MM.1S (cell line): Measurements from ENCODE around the gene ACOXL.

Experiments
- DNase-seq: peaks from one replicate; pipeline ENCODE4 v3.0.0-alpha.2; 2015
- H2AFZ ChIP-seq: fragments of 300-600 bp; sonication (generic); 2 replicates; pipeline ENCODE4 v1.6.0; 2016; ENCODE audit warnings: antibody characterized with exemption, low read length
- H3F3A ChIP-seq: fragments of 300-600 bp; sonication (generic); 2 replicates; pipeline ENCODE4 v1.6.1; 2016; ENCODE audit warnings: mild to moderate bottlenecking, antibody characterized with exemption, low read length, moderate library complexity, mixed read lengths; ENCODE audit not compliant: insufficient read depth
- H3K27ac ChIP-seq: fragments of 300-600 bp; sonication (generic); 2 replicates; pipeline ENCODE4 v1.5.1; 2016; ENCODE audit warnings: mild to moderate bottlenecking, low read length
- H3K27me3 ChIP-seq: fragments of 300-600 bp; sonication (generic); replicated peaks from 2 replicates; pipeline ENCODE4 v1.6.0; 2016; ENCODE audit warnings: low read length; ENCODE audit not compliant: insufficient read depth
- H3K36me3 ChIP-seq: fragments of 300-600 bp; sonication (generic); replicated peaks from 2 replicates; pipeline ENCODE4 v1.6.1; 2016; ENCODE audit warnings: mild to moderate bottlenecking, low read length, mixed read lengths; ENCODE audit not compliant: insufficient read depth
- H3K4me1 ChIP-seq: fragments of 300-600 bp; sonication (generic); 2 replicates; pipeline ENCODE4 v1.6.1; 2016; ENCODE audit warnings: low read length, mixed read lengths
- H3K4me2 ChIP-seq: fragments of 300-600 bp; sonication (generic); 2 replicates; pipeline ENCODE4 v1.6.0; 2016; ENCODE audit warnings: low read depth, low read length
- H3K4me3 ChIP-seq: fragments of 300-600 bp; sonication (generic); 2 replicates; pipeline ENCODE4 v1.5.1; 2016; ENCODE audit warnings: low read length, mixed read lengths
- H3K79me2 ChIP-seq: fragments of 300-600 bp; sonication (generic); 2 replicates; pipeline ENCODE4 v1.6.1; 2016; ENCODE audit warnings: mixed run types, low read length, mixed read lengths
- H3K9ac ChIP-seq: fragments of 300-600 bp; sonication (generic); 2 replicates; pipeline ENCODE4 v1.6.1; 2016; ENCODE audit warnings: low read length, mixed read lengths
- H3K9me2 ChIP-seq: fragments of 300-600 bp; sonication (generic); replicated peaks from 2 replicates; pipeline ENCODE4 v1.6.1; 2016; ENCODE audit warnings: mild to moderate bottlenecking, low read length, mixed read lengths; ENCODE audit not compliant: insufficient read depth
- H3K9me3 ChIP-seq: fragments of 300-600 bp; sonication (generic); replicated peaks from 2 replicates; pipeline ENCODE4 v1.6.1; 2016; ENCODE audit warnings: mild to moderate bottlenecking, low read length, mixed read lengths; ENCODE audit not compliant: insufficient read depth
- H4K20me1 ChIP-seq: fragments of 300-600 bp; sonication (generic); 2 replicates; pipeline ENCODE4 v1.6.1; 2016; ENCODE audit warnings: mild to moderate bottlenecking, low read length, moderate library complexity, mixed read lengths; ENCODE audit not compliant: insufficient read depth
- EZH2 ChIP-seq: fragments of 300-600 bp; sonication (generic); optimal IDR thresholded peaks from 2 replicates; pipeline ENCODE3; 2017; ENCODE audit warnings: low read depth, mild to moderate bottlenecking, antibody characterized with exemption, low read length, mixed read lengths
- EZH2phosphoT487 ChIP-seq: fragments of 300-600 bp; sonication (generic); IDR thresholded peaks from 2 replicates; pipeline ENCODE4 v1.6.1; 2018; ENCODE audit warnings: antibody characterized with exemption, low read length
- TF ChIP-seq, protein P1 (sequence below): fragments of 300-600 bp; sonication (generic); IDR thresholded peaks from 2 replicates; pipeline ENCODE4 v1.5.1; 2016; ENCODE audit warnings: antibody characterized with exemption, low read length, mixed read lengths

The ACOXL gene

DNA sequence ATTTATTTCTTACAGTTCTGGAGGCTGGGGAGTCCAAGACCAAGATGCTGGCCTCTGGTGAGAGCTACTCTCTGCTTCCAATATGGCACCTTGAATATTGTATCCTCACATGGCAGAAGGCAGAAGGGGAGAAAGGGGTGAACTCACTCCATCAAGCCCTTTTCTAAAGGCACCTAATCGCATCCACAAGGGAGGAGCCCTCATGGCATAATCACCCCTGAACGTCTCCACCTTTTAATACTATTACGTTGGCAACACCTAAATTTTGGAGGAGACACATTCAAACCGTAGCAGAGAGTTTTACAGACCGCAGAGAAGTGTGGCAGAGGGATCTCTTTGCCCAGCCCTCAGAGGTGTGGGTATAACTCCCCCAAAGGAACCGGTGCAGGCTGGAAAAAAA, 245.8 kb downstream of the ACOXL start:
- Histone ChIP-seq H3K9ac (no peak overlapping the region), H3K9me2 (no peaks in the 10 kb centered on the region), H3K27me3 (no peaks in the 10 kb centered on the region), H3K27ac (no peak overlapping the region), H3K79me2 (no peaks in the 10 kb centered on the region), H3K4me1 (no peaks in the 10 kb centered on the region), H4K20me1 (no peaks in the 10 kb centered on the region), H3K36me3 (no peaks in the 10 kb centered on the region), H3K4me2 (no peak overlapping the region), H2AFZ (no peak overlapping the region), H3F3A (no peaks in the 10 kb centered on the region), H3K4me3 (no peak overlapping the region), H3K9me3 (no peaks in the 10 kb centered on the region)
- TF ChIP-seq EZH2, result no peak
- no peak for TF ChIP-seq EZH2phosphoT487
- TF ChIP-seq, protein P1, sequence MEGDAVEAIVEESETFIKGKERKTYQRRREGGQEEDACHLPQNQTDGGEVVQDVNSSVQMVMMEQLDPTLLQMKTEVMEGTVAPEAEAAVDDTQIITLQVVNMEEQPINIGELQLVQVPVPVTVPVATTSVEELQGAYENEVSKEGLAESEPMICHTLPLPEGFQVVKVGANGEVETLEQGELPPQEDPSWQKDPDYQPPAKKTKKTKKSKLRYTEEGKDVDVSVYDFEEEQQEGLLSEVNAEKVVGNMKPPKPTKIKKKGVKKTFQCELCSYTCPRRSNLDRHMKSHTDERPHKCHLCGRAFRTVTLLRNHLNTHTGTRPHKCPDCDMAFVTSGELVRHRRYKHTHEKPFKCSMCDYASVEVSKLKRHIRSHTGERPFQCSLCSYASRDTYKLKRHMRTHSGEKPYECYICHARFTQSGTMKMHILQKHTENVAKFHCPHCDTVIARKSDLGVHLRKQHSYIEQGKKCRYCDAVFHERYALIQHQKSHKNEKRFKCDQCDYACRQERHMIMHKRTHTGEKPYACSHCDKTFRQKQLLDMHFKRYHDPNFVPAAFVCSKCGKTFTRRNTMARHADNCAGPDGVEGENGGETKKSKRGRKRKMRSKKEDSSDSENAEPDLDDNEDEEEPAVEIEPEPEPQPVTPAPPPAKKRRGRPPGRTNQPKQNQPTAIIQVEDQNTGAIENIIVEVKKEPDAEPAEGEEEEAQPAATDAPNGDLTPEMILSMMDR, result no peak
- no peak for DNase-seq

DNA sequence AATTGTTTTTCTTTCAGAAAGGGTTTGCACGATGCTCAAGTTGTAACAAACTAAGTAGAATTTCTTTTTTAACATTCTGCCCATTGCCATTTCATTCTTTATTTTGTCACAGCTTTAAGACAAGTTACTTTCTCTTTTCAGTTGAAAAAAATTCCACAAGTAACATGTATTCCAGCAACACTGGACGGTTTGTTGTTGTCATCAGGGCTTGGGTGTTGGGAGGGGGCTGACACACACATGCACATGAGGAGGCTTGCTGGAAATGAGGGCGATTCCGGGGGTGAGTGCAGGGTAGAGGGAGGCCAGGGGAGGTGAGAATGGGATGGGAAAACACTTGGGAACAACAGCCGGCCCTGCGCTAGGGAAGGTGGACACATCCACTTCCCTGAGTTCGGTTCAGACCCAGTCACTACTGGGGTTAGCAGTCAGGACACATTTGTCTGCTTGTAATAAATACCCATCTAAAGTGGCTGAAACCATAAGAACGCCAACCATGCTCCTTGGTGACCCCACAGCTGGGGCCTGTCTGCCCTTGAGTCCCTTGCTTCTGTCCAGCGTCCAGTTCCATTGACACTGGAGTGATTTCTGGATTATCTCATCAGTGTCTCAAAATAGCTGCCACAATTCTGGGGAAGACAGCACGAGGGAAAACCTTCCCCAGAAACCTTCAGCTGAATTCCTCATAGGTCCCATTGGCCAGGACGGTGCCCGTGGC, 246.5 kb downstream of the ACOXL start:
- H3K9me3 ChIP-seq, result no peaks in the 10 kb centered on the region
- H3F3A ChIP-seq, result no peaks in the 10 kb centered on the region
- no peaks in the 10 kb centered on the region for H4K20me1 ChIP-seq
- H3K9ac ChIP-seq, result no peak overlapping the region
- no peaks in the 10 kb centered on the region for H3K79me2 ChIP-seq
- H3K4me2 ChIP-seq, result no peak overlapping the region
- H3K27me3 ChIP-seq, result no peaks in the 10 kb centered on the region
- H3K4me3 ChIP-seq, result no peak overlapping the region
- TF ChIP-seq, protein P1, result no peak
- TF ChIP-seq EZH2 (no peak), EZH2phosphoT487 (no peak)
- H3K27ac ChIP-seq, result no peak overlapping the region
- no peak for DNase-seq
- no peaks in the 10 kb centered on the region for H3K4me1 ChIP-seq
- H3K36me3 ChIP-seq, result no peaks in the 10 kb centered on the region
- no peak overlapping the region for H2AFZ ChIP-seq
- no peaks in the 10 kb centered on the region for H3K9me2 ChIP-seq

DNA sequence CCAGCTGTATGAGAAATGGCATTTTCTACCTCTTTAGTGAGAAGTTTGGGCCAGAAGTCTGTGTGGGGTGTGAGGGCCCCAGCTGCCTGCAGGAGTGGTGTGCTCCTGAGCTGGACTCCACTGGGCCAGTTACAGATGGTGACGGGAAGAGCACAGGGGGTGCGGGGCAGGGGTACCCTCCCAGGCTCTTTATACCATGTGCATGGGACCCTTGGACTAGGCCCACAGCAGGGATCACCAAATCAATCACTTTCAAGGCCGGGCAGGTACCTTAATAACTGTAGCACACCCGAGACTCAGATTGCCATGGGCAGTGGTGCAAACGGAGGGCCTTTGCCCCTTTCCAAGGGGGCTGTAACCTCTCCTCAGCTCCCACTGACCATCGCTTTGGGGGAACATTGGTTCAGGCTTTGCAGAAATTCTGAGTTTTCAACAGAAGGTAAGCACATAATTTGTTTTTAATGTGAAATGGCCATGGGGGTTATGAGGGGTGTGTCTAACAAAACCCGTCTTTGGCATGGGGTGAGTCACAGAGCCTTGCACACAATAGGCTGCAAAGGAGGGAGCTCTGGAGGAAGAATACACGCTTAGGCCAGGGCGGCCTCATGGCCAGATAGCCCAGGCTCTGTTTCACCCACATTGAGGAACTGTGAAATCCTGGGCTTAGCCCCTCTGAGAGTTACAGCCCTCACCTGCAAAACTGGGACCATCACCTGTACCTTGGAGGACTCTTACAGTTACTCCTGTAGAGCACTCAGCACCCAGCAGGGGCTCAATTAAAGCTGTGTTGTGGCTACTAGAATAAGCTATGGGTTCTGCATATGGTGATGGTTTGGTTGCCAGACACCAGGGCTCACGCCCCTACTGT, 247.3 kb downstream of the ACOXL start:
- no peak overlapping the region for H3K27ac ChIP-seq
- no peaks in the 10 kb centered on the region for H3K9me3 ChIP-seq
- no peaks in the 10 kb centered on the region for H3K79me2 ChIP-seq
- H3F3A ChIP-seq, result no peaks in the 10 kb centered on the region
- TF ChIP-seq, protein P1, result no peak
- TF ChIP-seq EZH2phosphoT487, result no peak
- no peaks in the 10 kb centered on the region for H3K27me3 ChIP-seq
- no peaks in the 10 kb centered on the region for H3K4me1 ChIP-seq
- no peaks in the 10 kb centered on the region for H4K20me1 ChIP-seq
- H3K4me3 ChIP-seq, result no peak overlapping the region
- DNase-seq, result no peak
- no peaks in the 10 kb centered on the region for H3K36me3 ChIP-seq
- no peak overlapping the region for H2AFZ ChIP-seq
- H3K9me2 ChIP-seq, result no peaks in the 10 kb centered on the region
- H3K9ac ChIP-seq, result no peak overlapping the region
- no peak overlapping the region for H3K4me2 ChIP-seq
